Neural cell (in vitro differentiated cells): Measurements from ENCODE around the gene ANKRD29. TPM values are rescaled to one million over a fixed set of nuclear protein-coding genes. Genes with fewer than 3 reads are reported as not detected.

ENCODE experiments used
- H2AFZ ChIP-seq: fragments of 200-600, 300-800 bp; sonication (generic), shearing (Covaris generic); 2 replicates; pipeline ENCODE4 v1.6.0; 2014; ENCODE audit warnings: low read depth, mild to moderate bottlenecking, antibody characterized with exemption, low read length, moderate library complexity
- H3F3A ChIP-seq: fragments of 200-600 bp; shearing (Covaris generic); 2 replicates; pipeline ENCODE4 v1.6.1; 2016; ENCODE audit warnings: mild to moderate bottlenecking, moderate library complexity, mixed read lengths, antibody characterized with exemption, low read length; ENCODE audit not compliant: insufficient read depth, poor library complexity, severe bottlenecking
- H3K27ac ChIP-seq: fragments of 200-600, 300-800 bp; sonication (generic), shearing (Covaris generic); 2 replicates; pipeline ENCODE4 v1.5.1; 2014; ENCODE audit warnings: mild to moderate bottlenecking, low read length, moderate library complexity
- H3K27me3 ChIP-seq: fragments of 300-800, 200-600 bp; sonication (generic), shearing (Covaris generic); 2 replicates; pipeline ENCODE4 v1.6.0; 2014; ENCODE audit warnings: mild to moderate bottlenecking, low read depth, low read length, moderate library complexity; ENCODE audit not compliant: insufficient read depth
- H3K36me3 ChIP-seq: fragments of 300-800, 200-600 bp; sonication (generic), shearing (Covaris generic); 2 replicates; pipeline ENCODE4 v1.5.1; 2014; ENCODE audit warnings: mild to moderate bottlenecking, antibody characterized with exemption, low read length, moderate library complexity; ENCODE audit not compliant: insufficient read depth
- H3K4me2 ChIP-seq: fragments of 300-800, 200-600 bp; sonication (generic), shearing (Covaris generic); 2 replicates; pipeline ENCODE4 v1.6.0; 2014; ENCODE audit warnings: mild to moderate bottlenecking, low read length
- H3K4me3 ChIP-seq: fragments of 300-800, 200-600 bp; sonication (generic), shearing (Covaris generic); 2 replicates; pipeline ENCODE4 v1.5.1; 2014; ENCODE audit warnings: mild to moderate bottlenecking, low read length, moderate library complexity
- H3K79me2 ChIP-seq: fragments of 200-600 bp; shearing (Covaris generic); replicated peaks from 2 replicates; pipeline ENCODE4 v1.6.0; 2014; ENCODE audit warnings: mild to moderate bottlenecking, low read length, moderate library complexity; ENCODE audit not compliant: insufficient read depth
- H3K9ac ChIP-seq: fragments of 300-800, 200-600 bp; sonication (generic), shearing (Covaris generic); 2 replicates; pipeline ENCODE4 v1.6.1; 2016; ENCODE audit warnings: mild to moderate bottlenecking, low read length, mixed read lengths
- H3K9me2 ChIP-seq: fragments of 200-600 bp; shearing (Covaris generic); 2 replicates; pipeline ENCODE4 v1.6.1; 2016; ENCODE audit warnings: mild to moderate bottlenecking, low read length, mixed read lengths; ENCODE audit not compliant: insufficient read depth
- H3K9me3 ChIP-seq: fragments of 200-600, 300-800 bp; sonication (generic), shearing (Covaris generic); 2 replicates; pipeline ENCODE4 v1.6.1; 2016; ENCODE audit warnings: mild to moderate bottlenecking, mixed run types, low read length, moderate library complexity, mixed read lengths
- H4K20me1 ChIP-seq: fragments of 200-600 bp; shearing (Covaris generic); 2 replicates; pipeline ENCODE4 v1.6.1; 2016; ENCODE audit warnings: mild to moderate bottlenecking, mixed run types; ENCODE audit not compliant: insufficient read depth
- CTCF ChIP-seq: fragments of 450-650 bp; IDR thresholded peaks from 2 replicates; pipeline ENCODE4 v1.5.1; 2014; ENCODE audit warnings: antibody characterized with exemption, mild to moderate bottlenecking, moderate library complexity; ENCODE audit not compliant: poor library complexity, severe bottlenecking
- EP300 ChIP-seq: fragments of 450-650 bp; conservative IDR thresholded peaks from 2 replicates; pipeline ENCODE4 v1.6.1; 2014; ENCODE audit warnings: antibody characterized with exemption, mild to moderate bottlenecking, moderate library complexity; ENCODE audit not compliant: poor library complexity, severe bottlenecking
- EZH2 ChIP-seq: fragments of 200-600, 300-800 bp; shearing (Covaris generic), sonication (generic); IDR thresholded peaks from 2 replicates; pipeline ENCODE4 v1.6.1; 2014; ENCODE audit warnings: antibody characterized with exemption, low read length, borderline replicate concordance, mild to moderate bottlenecking; ENCODE audit not compliant: insufficient read depth, poor library complexity, severe bottlenecking
- MXI1 ChIP-seq: fragments of 450-650 bp; conservative IDR thresholded peaks from 2 replicates; pipeline ENCODE4 v1.6.1; 2014; ENCODE audit warnings: antibody characterized with exemption, mild to moderate bottlenecking; ENCODE audit not compliant: poor library complexity, severe bottlenecking
- POLR2AphosphoS5 ChIP-seq: IDR thresholded peaks from 2 replicates; pipeline ENCODE4 v1.6.1; 2012
- RAD21 ChIP-seq: fragments of 450-650 bp; conservative IDR thresholded peaks from 2 replicates; pipeline ENCODE4 v1.6.1; 2014; ENCODE audit warnings: antibody characterized with exemption, mild to moderate bottlenecking, moderate library complexity
- REST ChIP-seq: IDR thresholded peaks from 2 replicates; pipeline ENCODE4 v1.6.1; 2012; ENCODE audit warnings: borderline replicate concordance
- SMC3 ChIP-seq: fragments of 450-650 bp; conservative IDR thresholded peaks from 2 replicates; pipeline ENCODE4 v1.6.1; 2014; ENCODE audit warnings: antibody characterized with exemption, mild to moderate bottlenecking, moderate library complexity; ENCODE audit not compliant: poor library complexity
- TAF1 ChIP-seq: IDR thresholded peaks from 2 replicates; pipeline ENCODE4 v1.6.1; 2012; ENCODE audit warnings: low read depth
- polyA plus RNA-seq: library from polyadenylated mRNA; depleted of rRNA; stranded (reverse); fragments of >200 nt; gene quantifications from 2 replicates; pipeline ENCODE4 v1.2.3, GENCODE V29; 2014

The ANKRD29 gene
- polyA plus RNA-seq, 1 donor from 2014 or later, result 4.9 TPM

DNA sequence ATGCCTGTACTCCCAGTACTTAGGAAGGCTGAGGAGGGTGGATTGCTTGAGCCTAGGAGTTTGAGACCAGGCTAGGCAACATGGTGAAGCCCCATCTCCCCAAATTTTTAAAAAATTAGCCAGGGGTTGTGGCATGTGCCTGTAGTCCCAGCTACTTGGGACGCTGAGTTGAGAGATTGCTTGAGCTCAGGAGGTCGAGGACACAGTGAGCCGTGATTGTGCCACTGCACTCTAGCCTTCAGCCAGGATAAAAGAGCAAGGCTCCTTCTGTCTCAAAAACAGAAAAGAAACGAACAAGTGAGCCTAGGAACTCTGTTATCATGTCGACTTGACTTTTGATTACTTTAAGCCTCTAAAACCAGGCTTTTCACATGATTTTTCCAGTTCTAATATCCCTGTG, 90.1 kb downstream of the ANKRD29 start:
- H3K9me3 ChIP-seq, result no peaks in the 10 kb centered on the region
- peaks cover 4% of the 10 kb centered on the region for H3K36me3 ChIP-seq
- H2AFZ ChIP-seq, result no peak overlapping the region
- H4K20me1 ChIP-seq, result no peaks in the 10 kb centered on the region
- no peaks in the 10 kb centered on the region for H3F3A ChIP-seq
- no peak for TF ChIP-seq MXI1
- no peak for TF ChIP-seq TAF1
- no peak for TF ChIP-seq EP300
- no peak for TF ChIP-seq CTCF
- TF ChIP-seq SMC3, result no peak
- TF ChIP-seq RAD21, result no peak
- no peak for TF ChIP-seq POLR2AphosphoS5
- TF ChIP-seq REST, result no peak
- TF ChIP-seq EZH2, result no peak
- H3K9ac ChIP-seq, result no peak overlapping the region
- H3K79me2 ChIP-seq, result no peaks in the 10 kb centered on the region
- no peaks in the 10 kb centered on the region for H3K27me3 ChIP-seq
- no peaks in the 10 kb centered on the region for H3K9me2 ChIP-seq
- H3K4me3 ChIP-seq, result no peak overlapping the region
- H3K27ac ChIP-seq, result no peak overlapping the region
- no peak overlapping the region for H3K4me2 ChIP-seq

- Histone ChIP-seq H2AFZ (no peak overlapping the region), H3K4me2 (no peak overlapping the region), H3F3A (no peaks in the 10 kb centered on the region), H3K27ac (no peak overlapping the region), H3K9me2 (no peaks in the 10 kb centered on the region), H3K9me3 (no peaks in the 10 kb centered on the region), H3K79me2 (no peaks in the 10 kb centered on the region), H4K20me1 (no peaks in the 10 kb centered on the region), H3K4me3 (no peak overlapping the region), H3K36me3 (peaks cover 7% of the 10 kb centered on the region), H3K27me3 (no peaks in the 10 kb centered on the region), H3K9ac (no peak overlapping the region)
- no peak for TF ChIP-seq SMC3
- TF ChIP-seq MXI1, result no peak
- TF ChIP-seq TAF1, result no peak
- TF ChIP-seq EP300, result no peak
- TF ChIP-seq CTCF, result no peak
- no peak for TF ChIP-seq RAD21
- TF ChIP-seq EZH2, result no peak
- TF ChIP-seq POLR2AphosphoS5, result no peak
- no peak for TF ChIP-seq REST
Measured at GRCh38 chr18:23572012-23572411, 90.7 kb downstream of the ANKRD29 start.
